Stimulated activated CD4-positive, alpha-beta T cell treated with anti-CD3 and anti-CD28 coated beads, Interleukin-2, amount 100 ng/mL, for 48 hours (primary cell): ENCODE results near the gene BRI3.

Experiments
- DNase-seq, 2 donors: peaks; one replicate each; pipeline ENCODE4 v3.0.0-alpha.2; 2020

The BRI3 gene

DNA sequence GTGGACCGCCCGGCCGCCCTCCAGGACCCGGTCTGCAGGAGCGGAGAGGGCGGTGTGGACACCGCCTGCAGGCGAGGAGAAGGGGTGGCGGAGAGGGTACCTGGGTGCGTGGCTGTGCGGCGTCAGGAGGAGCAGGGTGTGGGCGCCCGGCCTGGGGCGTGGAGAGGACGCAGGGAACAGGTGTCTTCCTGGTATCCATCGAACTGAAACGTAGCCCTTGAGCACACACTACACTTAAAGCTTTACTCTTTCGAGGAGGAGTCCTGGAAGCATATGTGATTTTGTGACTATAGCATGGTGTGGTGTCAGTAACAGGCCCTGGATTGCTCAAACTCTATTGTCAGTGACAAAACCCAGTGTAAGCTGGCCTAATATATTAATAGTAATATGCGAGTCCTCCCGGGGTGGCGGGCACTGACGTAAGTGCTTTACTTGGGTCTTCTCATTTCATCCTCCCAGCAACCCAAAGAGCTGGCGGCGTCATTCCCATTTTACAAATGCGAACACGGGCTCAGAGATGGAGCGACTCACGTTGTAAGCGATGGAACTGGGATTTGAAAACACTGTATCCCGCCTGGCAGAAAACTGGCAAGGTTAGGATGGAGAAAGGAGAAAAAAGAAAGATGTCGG is 28.9 kb upstream of the BRI3 start:
- DNase-seq, result no peak

GRCh38 chr7:98254516-98254915 is 27.0 kb upstream of the BRI3 start:
- DNase-seq, result no peak

DNA sequence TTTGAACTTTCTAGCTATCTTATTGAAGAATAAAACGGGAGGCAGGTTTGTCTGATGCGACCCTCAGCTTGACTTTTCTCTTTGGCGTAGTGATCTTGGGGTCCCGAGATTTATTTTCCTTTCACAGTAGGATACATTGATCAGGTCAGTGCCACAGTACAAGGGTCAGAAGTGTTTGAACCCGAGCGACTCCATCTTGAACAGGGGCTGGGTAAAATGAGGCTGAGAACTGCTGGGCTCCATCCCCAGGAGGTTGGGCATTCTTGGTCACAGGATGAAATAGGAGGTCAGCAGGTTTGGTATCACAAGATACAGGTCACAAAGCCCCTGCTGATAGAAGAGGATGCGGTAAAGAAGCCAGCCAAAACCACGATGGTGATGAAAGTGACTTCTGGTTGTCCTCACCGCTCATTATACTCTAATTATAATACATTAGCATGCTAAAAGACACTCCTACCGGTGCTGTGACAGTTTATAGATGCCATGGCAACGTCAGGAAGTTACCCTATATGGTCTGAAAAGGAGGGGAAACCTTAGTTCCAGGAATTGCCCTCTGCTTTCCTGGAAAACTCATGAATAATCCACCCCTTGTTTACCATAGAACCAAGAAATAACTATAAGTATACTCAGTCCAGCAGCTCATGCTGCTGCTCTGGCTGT is 26.4 kb upstream of the BRI3 start:
- DNase-seq, result peak in 1 of 2 donors; percentile 23

- no peak for DNase-seq
These were observed 25.1 kb upstream of the BRI3 start for GRCh38 chr7:98256431-98256830.

DNA sequence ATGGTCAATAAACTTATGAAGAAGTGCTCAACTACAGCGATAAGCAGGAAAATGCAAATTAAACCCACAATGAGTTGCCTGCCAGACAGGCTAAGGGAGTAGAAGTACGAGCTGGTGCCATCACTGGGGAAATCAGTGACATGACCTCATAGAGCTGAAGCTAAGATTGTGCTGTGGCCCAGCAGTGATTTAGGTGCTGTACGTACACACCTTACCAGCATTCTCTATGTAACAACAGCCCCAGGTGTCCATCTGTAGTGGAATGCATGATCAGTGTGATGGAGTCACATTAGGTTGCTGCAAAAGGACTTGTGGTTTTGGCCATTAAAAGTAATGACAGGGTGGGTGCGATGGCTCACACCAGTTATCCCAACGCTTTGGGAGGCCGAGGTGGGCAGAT is 23.8 kb upstream of the BRI3 start:
- DNase-seq, result no peak

- no peak for DNase-seq
These were observed 15.6 kb upstream of the BRI3 start for GRCh38 chr7:98265841-98266271.

DNA sequence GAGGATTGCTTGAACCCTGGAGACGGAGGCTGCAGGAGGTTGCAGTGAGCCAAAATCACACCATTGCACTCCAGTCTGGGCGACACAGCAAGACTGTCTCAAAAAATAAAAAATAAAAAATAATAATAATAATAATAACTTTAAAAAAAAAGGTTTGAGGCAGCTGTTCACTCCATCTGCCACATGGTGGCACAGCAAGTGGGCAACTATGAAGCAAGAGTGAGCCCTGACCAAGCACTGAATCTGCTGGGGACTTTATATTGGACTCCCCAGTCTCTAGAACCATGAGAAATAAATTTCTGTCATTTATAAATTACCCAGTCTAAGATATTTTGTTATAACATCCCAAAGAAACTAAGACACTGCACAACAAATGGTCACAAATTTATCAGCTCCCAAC is 14.6 kb upstream of the BRI3 start:
- no peak for DNase-seq

- DNase-seq, result no peak
These were observed 14.2 kb upstream of the BRI3 start for GRCh38 chr7:98267303-98267702.

DNA sequence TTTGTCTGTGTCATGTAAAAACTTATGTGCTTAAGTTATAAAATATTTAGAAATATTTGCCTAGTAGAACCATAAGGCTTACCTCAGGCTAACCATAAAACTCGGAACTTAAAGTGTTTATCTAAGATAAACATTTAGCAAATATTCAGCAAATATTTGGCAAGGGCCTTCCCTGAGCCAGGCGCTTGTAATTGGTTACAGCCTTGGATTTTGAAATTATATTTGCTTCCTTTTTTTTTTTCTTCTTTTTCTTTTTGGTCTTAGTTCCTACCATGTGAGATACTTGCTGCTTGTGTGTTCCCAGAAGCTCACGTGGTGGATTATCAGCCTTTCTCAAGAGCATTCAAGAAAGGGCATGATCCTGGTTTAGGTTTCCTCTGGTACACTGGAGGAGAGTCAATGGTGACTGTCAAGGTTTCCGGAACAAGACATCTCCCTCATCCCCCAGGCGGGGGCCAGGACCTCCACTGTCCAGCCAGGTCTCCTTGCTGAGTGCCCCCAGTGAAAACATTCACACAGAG is 5.2 kb upstream of the BRI3 start:
- no peak for DNase-seq

DNA sequence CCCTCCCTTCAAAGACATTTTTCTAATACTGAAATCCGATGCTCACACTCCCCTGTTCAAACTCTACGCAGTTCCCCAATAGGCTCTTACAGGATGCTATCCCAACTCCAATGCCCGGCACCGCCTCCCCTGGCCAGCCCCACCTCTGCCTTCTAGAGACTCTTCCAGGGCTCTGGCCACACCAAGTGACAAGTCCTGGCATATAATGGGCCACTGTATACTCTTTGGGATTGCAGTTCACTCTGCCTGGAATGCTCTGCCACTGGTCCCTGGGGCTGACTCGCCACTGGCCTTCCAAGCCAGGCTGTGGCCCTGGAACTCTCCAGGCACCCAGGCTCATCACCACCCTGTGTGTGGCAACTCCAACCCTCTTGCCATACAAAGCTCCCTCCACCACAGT is 3.1 kb upstream of the BRI3 start:
- DNase-seq, result no peak

DNA sequence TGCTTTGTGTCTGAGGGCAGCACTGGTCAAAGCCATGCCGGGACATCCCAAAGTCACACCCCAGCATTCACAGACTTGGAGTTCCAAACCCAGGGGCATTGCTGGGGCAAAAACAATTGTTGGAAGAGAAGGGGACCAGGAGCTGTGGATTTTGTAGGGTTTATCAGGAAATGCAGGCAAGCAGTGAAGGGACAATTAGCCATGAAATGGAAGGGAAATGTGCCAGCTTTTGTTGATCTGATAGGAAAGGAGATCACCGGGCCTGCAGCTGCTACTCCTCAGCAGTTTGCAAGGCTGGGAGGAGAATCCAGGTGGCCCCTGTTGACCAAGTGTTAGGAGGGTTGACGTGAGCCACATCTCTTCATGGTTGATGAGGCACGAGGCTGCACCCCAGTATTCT is 2.5 kb upstream of the BRI3 start:
- DNase-seq, result no peak

GRCh38 chr7:98280296-98280695 is 1.2 kb upstream of the BRI3 start:
- DNase-seq, result no peak

DNA sequence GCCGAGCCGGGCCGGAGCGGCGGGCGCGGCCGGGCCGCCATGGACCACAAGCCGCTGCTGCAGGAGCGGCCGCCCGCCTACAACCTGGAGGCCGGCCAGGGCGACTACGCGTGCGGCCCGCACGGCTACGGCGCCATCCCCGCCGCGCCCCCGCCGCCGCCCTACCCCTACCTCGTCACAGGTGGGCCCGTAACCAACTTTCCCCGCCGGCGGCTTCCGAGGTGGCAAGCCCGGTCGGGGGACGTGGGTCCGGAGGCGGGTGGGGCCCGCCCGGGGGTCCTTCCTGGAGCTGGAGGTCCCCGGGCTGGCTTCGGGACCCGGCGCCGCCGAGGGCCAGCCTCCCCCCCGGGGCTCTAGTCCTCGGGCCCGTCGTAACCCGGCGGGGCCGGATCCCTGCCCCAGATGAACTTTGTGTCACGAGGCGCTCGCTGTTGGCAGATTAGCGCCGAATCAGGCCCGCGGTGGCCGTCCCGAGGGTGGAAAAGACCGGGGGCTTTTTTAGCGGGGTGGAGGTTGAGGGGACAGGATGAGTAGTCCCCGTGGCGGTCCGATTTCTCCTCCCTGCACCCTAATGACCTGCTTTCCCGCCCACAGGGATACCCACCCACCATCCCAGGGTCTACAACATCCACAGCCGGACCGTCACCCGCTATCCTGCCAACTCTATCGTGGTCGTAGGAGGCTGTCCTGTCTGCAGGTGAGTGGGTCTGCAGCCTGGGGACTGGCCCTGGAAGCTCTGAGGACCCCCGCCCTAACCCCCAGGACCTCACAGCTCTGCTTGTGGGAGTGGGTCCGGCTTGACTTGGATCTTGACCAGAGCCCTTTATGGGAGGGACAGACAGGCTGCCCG is 496 bp downstream of the BRI3 start:
- peak; percentile 9 to 33 for DNase-seq

DNA sequence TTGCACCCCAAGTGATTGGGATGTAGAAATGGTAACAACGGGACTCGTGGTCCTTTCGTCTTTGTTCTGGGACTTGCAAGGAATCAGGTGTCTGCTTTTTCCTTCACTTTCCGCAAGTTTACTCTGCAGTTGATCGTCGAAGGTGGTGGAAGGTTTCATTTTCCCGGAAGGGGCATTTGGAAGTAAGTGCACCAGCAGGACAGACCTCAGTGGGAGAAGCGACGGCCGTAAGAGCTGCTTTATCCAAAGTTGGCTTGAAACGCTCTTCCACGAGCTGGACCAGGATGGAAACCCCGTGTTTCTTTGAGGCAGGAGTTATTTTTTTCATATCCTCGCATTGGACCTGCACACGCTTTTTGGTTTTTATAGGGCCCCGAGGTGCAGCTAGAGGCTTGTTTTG is 1.2 kb downstream of the BRI3 start:
- no peak for DNase-seq

GRCh38 chr7:98283127-98283886 is 1.8 kb downstream of the BRI3 start:
- no peak for DNase-seq

- no peak for DNase-seq
These were observed 2.4 kb downstream of the BRI3 start for GRCh38 chr7:98283887-98284222.

GRCh38 chr7:98284335-98285036 is 3.0 kb downstream of the BRI3 start:
- no peak for DNase-seq

- DNase-seq, result no peak
These were observed 3.9 kb downstream of the BRI3 start for GRCh38 chr7:98285157-98286092.

DNA sequence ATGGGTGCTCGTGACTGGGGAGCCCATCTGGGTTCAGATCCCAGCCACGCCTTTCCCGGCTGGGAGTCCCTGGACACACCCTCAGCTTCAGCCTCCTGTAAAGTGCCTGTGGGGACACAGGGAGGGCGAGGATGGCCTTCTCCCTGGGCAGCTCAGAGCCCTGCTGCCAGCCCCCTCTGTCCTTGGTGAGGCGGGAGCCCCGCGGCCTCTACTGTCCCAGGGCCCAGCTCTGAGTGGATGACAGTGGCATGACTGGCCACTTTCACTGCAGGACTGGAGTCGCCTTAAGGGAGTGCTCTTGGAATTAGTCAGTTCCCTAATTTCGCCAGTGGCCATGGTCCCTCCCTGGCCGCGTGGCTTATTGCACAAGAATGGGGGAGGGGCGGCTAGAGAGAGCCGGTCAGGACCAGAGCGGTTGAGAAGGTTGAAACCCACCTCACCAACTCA is 4.6 kb downstream of the BRI3 start:
- DNase-seq, result no peak

DNA sequence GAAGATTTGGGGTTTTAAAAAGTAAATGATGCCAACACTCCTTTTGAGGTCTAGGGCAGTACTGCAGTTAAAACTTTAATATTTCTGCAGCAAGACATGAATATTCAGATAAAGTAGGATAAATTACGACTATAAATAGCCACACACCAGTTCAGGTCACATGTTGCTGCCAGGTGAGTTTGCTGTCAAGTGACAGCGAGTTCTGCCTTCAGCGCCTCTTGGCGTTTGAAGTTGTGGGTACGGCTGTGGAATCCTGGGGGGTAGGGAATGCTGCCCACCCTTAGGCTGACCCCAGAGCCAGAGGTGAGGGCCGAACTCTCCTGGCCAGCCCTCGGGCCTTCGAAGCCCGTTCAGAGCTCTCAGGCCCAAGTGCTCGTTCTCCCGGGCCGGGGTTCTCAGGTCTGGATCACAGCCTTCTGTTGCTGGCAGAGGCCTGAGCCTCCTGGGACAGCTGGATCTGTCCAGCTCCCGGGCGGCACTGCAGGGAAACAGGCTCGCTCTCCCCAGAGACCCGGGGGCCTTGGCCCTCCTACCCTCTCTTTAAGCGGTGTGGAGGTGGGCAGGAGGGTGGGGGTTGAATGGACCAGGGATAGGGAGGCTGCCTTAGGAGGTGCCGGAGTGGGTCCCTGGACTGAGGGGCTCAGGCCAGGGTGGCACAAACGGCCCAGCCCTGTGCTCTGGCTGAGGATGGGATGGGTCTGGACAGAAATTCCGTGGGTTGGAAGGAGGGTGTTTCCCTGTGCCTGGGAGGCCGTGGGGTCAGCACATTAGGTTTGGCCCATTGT is 5.4 kb downstream of the BRI3 start:
- no peak for DNase-seq
